ENCODE measurements around the gene EML4. TPM values are rescaled to one million over a fixed set of nuclear protein-coding genes. Genes with fewer than 3 reads are reported as not detected.

Gene EML4
- total RNA-seq, 1 donor from 2014 or later = 33.7 TPM

GRCh38 chr2:42284019-42284418 lies 114.9 kb downstream of the EML4 start:
- no peak overlapping the region for H3K4me3 ChIP-seq (ENCODE audit: low read depth, low read length)
- TF ChIP-seq, protein P1, sequence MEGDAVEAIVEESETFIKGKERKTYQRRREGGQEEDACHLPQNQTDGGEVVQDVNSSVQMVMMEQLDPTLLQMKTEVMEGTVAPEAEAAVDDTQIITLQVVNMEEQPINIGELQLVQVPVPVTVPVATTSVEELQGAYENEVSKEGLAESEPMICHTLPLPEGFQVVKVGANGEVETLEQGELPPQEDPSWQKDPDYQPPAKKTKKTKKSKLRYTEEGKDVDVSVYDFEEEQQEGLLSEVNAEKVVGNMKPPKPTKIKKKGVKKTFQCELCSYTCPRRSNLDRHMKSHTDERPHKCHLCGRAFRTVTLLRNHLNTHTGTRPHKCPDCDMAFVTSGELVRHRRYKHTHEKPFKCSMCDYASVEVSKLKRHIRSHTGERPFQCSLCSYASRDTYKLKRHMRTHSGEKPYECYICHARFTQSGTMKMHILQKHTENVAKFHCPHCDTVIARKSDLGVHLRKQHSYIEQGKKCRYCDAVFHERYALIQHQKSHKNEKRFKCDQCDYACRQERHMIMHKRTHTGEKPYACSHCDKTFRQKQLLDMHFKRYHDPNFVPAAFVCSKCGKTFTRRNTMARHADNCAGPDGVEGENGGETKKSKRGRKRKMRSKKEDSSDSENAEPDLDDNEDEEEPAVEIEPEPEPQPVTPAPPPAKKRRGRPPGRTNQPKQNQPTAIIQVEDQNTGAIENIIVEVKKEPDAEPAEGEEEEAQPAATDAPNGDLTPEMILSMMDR (conservative IDR thresholded peaks at IDR 0.05; ENCODE audit: low read depth, low read length) = no peak
- DNase-seq (ENCODE audit: low read depth) = no peak

DNA sequence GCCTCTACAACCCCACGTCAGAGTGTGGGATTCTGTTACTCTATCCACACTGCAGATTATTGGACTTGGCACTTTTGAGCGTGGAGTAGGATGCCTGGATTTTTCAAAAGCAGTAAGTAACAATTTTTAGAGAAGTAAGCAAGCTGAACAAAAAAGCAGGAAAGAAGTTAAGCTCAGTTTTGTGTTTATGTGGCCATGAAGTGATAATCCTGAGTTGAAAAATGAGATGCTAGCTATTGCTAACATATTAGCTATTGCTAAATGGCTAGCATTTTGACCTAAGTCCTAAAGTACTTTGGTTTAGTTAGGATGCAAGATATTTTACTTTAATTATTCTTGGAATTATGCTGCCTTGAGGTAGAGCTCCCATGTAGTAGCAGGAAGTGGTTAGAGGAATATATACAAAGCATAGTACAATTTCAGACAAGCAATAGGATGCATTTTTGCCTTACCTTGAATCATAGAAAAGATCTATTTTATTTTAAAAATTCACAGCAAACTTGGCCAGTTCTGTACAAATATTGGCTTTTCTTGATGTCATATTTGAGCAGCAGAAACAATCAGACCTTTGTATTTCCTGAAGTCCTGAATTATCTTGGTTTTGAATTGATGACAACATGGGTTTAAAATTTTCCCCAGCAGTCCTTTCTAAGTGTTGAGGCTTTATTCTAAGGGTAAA lies 117.3 kb downstream of the EML4 start:
- TF ChIP-seq, protein P1 (conservative IDR thresholded peaks at IDR 0.05; ENCODE audit: low read depth, low read length) = no peak
- no peak for DNase-seq (ENCODE audit: low read depth)
- H3K4me3 ChIP-seq (ENCODE audit: low read depth, low read length) = no peak overlapping the region

DNA sequence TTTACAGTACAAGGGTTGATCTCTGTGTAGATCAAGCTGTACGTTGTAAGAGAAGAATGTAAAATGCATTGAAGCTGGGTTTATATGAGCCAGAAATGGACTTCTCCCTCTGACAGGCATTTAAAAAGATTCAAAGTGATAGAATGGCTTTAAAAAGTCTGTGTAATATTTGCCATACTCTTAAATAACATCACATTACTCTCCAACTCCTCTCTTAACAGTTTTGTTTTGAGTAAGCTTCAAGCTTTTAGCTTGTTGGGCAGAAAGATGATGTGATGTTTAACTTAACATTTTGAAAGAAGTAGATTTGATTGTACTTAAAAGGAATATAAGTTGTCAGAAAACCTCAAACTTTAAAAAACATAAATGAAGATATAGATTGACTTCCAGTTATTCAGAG lies 119.7 kb downstream of the EML4 start:
- TF ChIP-seq, protein P1 (conservative IDR thresholded peaks at IDR 0.05; ENCODE audit: low read depth, low read length) = no peak
- no peak overlapping the region for H3K4me3 ChIP-seq (ENCODE audit: low read depth, low read length)
- no peak for DNase-seq (ENCODE audit: low read depth)

DNA sequence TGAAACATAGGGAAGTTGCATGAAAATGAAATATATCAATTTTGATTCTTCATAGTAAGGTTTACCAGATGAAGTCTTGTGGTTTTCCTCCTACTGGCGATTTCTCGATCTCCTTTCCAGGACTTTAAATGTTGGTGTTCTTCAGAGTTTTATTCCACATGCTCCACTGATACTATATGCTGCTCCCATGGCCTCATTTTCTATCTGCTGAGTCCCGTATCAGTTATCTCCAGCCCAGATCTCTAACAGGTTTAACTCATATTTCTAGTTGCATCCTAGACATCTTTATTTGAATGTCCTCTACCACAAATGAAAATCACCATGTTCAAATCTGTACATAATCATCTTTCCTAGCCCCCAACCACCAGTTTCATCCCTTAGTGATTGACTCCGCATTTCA lies 120.1 kb downstream of the EML4 start:
- no peak overlapping the region for H3K4me3 ChIP-seq (ENCODE audit: low read depth, low read length)
- no peak for DNase-seq (ENCODE audit: low read depth)
- TF ChIP-seq, protein P1 (conservative IDR thresholded peaks at IDR 0.05; ENCODE audit: low read depth, low read length) = no peak

DNA sequence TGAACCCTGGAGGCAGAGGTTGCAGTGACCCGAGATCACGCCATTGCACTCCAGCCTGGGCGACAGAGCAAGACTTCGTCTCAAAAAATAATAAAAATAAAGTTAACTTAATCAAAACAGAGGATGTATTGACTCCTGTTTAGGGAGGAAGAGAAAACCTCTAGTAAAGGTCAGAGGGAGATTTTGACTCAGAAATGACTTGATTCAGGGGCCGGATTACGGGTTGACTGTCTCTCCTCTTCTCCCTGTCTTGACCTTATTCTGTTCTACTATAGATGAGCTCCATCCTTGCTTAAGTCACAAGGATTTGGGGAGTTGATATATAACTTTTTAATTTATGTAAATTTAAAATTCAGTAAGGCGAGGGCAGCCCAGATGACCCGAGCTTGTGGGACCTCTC lies 120.9 kb downstream of the EML4 start:
- TF ChIP-seq, protein P1 (conservative IDR thresholded peaks at IDR 0.05; ENCODE audit: low read depth, low read length) = no peak
- no peak for DNase-seq (ENCODE audit: low read depth)

GRCh38 chr2:42293019-42293418 lies 123.9 kb downstream of the EML4 start:
- H3K4me3 ChIP-seq (ENCODE audit: low read depth, low read length) = no peak overlapping the region
- no peak for DNase-seq (ENCODE audit: low read depth)
- TF ChIP-seq, protein P1 (conservative IDR thresholded peaks at IDR 0.05; ENCODE audit: low read depth, low read length) = no peak

More for the DNA sequence above, 120.9 kb downstream of the EML4 start:
- no peak overlapping the region for H3K4me3 ChIP-seq (ENCODE audit: low read depth, low read length)

DNA sequence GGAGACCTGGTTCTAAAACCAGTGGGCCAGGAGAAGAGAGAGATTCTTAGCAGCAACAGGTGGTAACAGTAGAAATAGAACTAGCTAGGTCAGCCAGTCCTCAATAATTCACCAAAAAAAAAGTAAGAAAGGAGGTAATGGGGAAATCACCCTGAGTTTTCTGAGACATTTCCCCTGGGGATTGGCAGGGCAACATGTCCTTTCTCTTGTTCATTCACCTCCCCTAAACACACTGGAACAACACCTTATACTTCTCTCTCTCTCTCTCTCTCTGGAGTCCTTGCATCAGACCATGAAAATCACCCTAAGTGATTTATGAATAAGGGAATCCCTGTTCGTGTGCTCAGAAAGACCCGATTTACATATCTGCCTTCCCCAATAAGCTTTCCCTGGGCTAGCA lies 127.1 kb downstream of the EML4 start:
- TF ChIP-seq, protein P1 (conservative IDR thresholded peaks at IDR 0.05; ENCODE audit: low read depth, low read length) = no peak
- no peak overlapping the region for H3K4me3 ChIP-seq (ENCODE audit: low read depth, low read length)
- DNase-seq (ENCODE audit: low read depth) = no peak
